NCI-H2107 treated with DMSO at 0.1 percent for 48 hours (cell line): Measurements from ENCODE around the gene TAF11L6.
"Not testable (repeated sequence)": the region's sequence is repeated elsewhere in the genome, so short reads cannot be mapped to it uniquely, and the experiment has no call there.

Experiments
- DNase-seq: peaks from one replicate; lab custom pipeline; 2025; ENCODE audit not compliant: unreplicated experiment; lab: John Stamatoyannopoulos, UW

Gene TAF11L6

DNA sequence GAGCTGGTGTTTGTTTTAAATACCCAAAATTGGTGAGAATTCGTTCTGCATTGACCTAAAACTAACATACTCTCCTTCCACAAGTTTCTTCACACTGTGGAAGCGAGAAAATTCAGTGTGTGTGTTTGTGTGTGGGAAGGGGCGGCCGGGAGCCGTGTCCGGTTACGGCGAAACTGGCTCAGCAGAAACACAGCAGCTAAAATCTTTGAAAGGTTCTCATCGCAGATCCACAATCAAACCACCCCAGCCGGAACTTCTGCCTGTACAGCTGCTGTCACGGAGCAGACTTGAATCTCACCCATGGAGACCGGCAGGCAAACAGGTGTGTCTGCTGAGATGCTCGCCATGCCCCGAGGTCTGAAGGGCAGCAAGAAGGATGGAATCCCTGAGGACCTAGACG lies at the start of gene TAF11L6:
Gene TAF11L6 (plus strand): TSS at position 301 of the 400 bp plus-strand sequence.
- not testable (repeated sequence) for DNase-seq

DNA sequence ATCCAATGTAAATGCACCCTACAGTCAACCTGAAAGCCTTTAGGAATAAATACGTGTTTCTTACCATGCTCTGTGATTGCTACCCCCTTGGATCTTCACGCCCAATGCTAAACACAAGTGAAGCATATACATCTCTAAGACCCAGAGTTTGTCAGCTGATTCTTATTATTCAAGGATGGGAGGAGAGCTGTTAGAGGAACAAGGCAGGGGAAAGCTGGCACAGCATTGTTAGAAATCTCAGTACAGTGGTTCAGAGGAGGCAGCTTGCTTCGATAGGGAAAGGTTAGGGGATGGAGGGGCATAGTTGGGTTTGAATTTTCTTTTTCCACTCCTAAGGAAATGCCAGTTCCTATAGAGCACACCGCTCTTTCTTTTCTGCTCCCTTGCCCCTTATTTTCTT lies 47.1 kb upstream of the TAF11L6 start:
- DNase-seq = no peak

DNA sequence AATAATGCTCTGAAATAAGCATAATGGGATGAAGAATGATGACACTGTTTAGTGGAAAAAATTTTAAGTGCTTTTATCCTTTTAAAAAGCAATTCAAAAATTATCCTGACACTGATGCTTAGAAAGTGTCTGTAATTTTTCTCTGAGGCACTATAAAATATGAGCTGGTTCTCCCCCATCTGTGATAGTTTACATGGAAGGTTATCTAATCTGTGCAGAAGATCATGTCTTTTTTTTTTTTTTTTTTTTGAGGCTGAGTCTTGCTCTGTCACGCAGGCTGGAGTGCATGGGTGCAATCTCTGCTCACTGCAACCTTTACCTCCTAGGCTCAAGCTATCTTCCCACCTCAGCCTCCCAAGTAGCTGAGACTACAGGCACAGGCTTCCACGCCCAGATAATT lies 45.7 kb upstream of the TAF11L6 start:
- no peak for DNase-seq

DNA sequence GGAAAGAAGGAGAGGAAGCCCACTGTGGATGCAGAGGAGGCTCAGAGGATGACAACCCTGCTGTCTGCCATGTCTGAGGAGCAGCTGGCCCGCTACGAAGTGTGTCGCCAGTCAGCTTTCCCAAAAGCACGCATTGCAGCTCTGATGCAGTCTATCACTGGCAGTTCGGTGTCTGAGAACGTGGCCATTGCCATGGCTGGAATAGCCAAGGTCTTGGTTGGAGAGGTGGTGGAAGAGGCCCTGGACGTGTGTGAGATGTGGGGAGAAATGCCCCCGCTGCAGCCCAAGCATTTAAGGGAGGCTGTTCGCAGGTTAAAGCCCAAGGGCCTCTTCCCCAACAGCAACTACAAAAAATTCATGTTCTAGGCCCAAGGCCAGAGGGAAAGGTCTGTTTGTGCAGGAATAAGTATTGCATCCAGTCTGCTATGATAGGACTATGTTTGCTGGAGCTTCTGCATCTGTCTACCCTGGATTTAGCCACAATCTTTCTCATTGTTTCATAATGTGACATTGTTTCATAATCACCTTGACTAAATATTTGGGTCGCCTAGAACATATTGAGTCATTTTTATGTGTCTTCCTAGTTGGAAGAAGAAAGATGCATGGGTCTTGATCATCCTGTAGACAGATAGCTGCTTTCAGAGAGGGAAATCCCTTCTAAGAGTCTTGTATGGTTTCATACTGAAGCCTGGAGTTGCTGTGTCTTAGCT lies 41.9 kb upstream of the TAF11L6 start:
- DNase-seq = not testable (repeated sequence)

DNA sequence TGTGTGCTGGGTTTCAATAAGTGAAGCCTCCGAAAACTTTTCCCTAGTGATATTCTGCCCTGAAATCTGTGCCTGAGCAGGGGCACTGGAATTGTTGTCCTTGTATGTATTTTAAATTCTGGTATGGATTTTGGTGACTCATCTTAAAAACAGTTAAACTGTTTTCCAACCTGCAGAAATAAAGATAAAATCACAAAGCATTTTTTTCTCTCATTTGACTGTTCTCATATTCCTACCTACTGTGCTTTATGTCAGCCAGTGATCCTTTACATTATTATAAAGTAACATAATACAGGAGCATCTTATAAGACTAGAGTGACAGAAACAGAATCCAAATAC lies 41.3 kb upstream of the TAF11L6 start:
- no peak for DNase-seq

DNA sequence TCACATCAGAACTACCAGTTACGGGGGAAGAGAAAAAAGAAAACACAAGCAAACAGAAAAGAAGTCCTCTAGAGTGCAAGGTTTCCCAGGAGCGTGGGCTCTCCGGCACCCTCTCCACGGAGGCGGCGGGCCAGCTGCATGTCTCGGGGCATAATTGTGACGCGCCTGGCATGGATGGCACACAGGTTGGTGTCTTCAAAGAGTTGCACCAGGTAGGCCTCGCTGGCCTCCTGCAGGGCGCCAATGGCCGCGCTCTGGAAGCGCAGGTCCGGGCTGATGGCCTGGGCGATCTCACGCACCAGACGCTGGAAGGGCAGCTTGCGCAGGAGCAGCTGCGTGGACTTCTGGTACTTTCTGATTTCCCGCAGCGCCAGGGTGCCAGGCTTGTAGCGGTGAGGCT lies 37.2 kb upstream of the TAF11L6 start:
- DNase-seq = not testable (repeated sequence)

DNA sequence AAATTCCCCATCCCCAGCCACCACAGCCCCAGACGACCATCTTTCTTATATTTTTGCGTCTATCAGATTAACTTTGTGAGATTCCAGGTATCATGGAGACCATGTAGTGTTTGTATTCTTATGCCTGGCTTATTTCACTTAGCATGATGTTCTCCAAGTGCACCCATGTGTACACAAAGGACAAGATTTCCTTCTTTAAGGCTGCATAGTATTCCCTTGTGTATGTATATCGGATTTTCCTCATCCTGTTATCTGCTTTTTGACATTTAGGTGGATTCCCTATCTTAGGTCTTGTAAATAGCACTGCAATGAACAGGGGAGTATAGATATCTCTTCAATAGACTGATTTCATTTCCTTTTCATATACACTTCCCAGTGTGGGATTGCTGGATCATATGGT lies 35.7 kb upstream of the TAF11L6 start:
- no peak for DNase-seq

DNA sequence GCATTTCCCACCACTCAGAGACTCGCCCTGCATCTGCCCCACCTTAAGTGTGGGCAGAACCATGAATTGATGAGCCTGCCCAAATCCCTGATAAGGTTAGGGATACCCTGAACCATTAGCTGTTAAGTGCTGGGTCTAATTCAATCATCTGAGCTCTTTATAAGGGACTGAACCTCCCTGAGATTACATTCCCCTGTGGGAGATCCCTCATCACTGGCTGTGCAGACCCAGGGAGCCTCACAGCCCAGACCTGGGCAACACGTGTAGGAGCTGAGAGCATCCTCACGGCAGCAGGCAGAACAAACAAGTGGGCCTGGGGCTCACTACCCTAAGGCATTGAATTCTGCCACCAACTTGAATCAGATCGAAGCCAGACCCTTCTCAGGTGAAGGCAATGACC lies 31.0 kb upstream of the TAF11L6 start:
- no peak for DNase-seq

DNA sequence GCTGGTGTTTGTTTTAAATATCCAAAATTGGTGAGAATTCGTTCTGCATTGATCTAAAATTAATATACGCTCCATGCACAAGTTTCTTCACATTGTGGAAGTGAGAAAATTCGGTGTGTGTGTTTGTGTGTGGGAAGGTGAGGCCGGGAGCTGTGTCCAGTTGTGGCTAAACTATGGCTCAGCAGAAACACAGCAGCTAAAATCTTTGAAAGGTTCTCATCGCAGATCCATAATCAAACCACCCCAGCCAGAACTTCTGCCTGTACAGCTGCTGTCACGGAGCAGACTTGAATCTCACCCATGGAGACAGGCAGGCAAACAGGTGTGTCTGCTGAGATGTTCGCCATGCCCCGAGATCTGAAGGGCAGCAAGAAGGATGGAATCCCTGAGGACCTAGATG lies 30.5 kb upstream of the TAF11L6 start, which contains the start of gene TAF11L2:
Gene TAF11L2 (plus strand): TSS at position 301 of the 400 bp plus-strand sequence.
- DNase-seq = not testable (repeated sequence)

DNA sequence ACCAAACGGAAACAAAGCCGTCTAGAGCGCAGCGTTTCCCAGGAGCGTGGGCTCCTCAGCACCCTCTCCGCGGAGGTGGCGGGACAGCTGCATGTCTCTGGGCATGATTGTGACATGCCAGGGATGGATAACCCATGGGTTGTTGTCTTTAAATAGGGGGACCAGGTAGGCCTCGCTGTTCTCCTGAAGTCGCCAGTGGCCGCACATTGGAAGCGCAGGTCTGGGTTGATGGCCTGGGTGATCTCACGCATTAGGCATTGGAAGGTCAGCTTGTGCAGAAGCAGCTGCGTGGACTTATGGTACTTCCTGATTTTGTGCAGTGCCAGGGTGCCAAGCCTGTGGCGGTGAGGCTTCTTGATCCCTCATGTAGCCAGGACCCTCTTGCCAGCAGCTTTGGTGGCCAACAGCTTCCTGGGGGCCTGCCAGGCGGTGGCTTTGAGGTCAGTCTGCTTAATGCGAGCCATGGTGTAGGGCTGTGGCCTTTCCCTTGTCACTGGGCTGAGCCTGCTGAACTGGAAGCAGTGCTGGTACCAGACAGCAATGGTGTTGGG lies 16.6 kb upstream of the TAF11L6 start:
- no peak for DNase-seq

DNA sequence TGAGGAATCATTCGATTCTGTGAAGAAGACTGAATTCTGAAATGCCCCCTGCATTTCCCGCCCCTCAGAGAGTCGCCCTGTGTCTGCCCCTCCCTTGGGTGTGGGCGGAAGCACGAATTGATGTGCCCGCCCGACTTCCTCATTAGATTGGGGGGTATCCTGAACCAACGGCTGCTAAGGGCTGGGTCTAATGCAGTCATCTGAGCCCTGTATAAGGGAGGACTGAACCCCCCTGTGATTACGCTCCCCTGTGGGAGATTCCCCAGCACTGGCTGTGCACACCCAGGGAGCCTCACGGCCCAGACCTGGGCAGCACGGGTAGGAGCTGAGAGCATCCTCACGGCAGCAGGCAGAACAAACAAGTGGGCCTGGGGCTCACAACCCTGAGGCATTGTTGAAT lies 10.9 kb upstream of the TAF11L6 start:
- not testable (repeated sequence) for DNase-seq

DNA sequence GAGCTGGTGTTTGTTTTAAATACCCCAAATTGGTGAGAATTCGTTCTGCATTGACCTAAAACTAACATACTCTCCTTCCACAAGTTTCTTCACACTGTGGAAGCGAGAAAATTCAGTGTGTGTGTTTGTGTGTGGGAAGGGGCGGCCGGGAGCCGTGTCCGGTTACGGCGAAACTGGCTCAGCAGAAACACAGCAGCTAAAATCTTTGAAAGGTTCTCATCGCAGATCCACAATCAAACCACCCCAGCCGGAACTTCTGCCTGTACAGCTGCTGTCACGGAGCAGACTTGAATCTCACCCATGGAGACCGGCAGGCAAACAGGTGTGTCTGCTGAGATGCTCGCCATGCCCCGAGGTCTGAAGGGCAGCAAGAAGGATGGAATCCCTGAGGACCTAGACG lies 10.4 kb upstream of the TAF11L6 start, which contains the start of gene TAF11L3:
Gene TAF11L3 (plus strand): TSS at position 301 of the 400 bp plus-strand sequence.
- DNase-seq = not testable (repeated sequence)

DNA sequence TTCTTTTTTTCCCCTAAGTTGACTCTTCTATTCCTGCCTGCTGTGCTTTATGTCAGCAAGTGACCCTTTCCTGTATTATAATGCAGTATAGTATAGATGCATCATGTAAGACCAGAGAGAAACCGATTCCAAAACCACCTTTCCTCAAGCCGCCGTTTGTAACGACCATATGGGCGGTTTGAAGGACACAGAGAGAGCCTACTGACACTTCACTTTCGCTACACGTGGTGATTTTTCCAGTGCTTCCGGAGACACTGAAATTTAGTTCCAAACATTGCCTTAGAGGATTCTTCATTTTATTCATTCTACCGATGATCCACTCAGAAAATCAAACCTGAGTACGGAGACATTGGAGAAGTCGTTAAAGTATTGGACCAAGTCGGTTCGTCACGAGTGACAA lies 9.0 kb upstream of the TAF11L6 start:
- not testable (repeated sequence) for DNase-seq

DNA sequence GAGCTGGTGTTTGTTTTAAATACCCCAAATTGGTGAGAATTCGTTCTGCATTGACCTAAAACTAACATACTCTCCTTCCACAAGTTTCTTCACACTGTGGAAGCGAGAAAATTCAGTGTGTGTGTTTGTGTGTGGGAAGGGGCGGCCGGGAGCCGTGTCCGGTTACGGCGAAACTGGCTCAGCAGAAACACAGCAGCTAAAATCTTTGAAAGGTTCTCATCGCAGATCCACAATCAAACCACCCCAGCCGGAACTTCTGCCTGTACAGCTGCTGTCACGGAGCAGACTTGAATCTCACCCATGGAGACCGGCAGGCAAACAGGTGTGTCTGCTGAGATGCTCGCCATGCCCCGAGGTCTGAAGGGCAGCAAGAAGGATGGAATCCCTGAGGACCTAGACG lies 7.0 kb upstream of the TAF11L6 start, which contains the start of gene TAF11L4:
Gene TAF11L4 (plus strand): TSS at position 301 of the 400 bp plus-strand sequence.
- DNase-seq = not testable (repeated sequence)

DNA sequence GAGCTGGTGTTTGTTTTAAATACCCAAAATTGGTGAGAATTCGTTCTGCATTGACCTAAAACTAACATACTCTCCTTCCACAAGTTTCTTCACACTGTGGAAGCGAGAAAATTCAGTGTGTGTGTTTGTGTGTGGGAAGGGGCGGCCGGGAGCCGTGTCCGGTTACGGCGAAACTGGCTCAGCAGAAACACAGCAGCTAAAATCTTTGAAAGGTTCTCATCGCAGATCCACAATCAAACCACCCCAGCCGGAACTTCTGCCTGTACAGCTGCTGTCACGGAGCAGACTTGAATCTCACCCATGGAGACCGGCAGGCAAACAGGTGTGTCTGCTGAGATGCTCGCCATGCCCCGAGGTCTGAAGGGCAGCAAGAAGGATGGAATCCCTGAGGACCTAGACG lies 3.5 kb upstream of the TAF11L6 start, which contains the start of gene TAF11L5:
Gene TAF11L5 (plus strand): TSS at position 301 of the 400 bp plus-strand sequence.
- not testable (repeated sequence) for DNase-seq

DNA sequence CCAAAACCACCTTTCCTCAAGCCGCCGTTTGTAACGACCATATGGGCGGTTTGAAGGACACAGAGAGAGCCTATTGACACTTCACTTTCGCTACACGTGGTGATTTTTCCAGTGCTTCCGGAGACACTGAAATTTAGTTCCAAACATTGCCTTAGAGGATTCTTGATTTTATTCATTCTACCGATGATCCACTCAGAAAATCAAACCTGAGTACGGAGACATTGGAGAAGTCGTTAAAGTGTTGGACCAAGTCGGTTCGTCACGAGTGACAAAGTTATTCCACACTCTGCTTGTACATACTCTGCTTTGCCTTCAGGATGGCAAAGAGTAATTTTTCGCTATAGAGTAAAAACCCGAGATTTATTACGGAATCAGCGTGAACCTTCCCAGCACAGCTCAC lies 2.0 kb upstream of the TAF11L6 start:
- not testable (repeated sequence) for DNase-seq
